Ovary (tissue), 9 donors: ENCODE results near the gene KRT7. TPM values are rescaled to one million over a fixed set of nuclear protein-coding genes. Genes with fewer than 3 reads are reported as not detected.
A peak's percentile ranks its signal among the peaks of the same experiment; 100 is the strongest.

ENCODE experiments used
- DNase-seq, 5 donors: peaks; one replicate each; pipeline ENCODE4 v3.0.0-alpha.2; 2019 to 2020
- H3K27ac ChIP-seq, 2 donors: fragments of 200-600 bp; one replicate each; pipeline versions ENCODE4 v1.5.1 to v1.8.0; 2019 to 2022
- H3K27me3 ChIP-seq: fragments of 200-600 bp; one replicate; pipeline ENCODE4 v1.8.0; 2022
- H3K36me3 ChIP-seq: fragments of 200-600 bp; sonication (generic); one replicate; pipeline ENCODE4 v1.5.1; 2019
- H3K4me1 ChIP-seq: one replicate; pipeline ENCODE4 v1.8.1; 2013; ENCODE audit warnings: mild to moderate bottlenecking, moderate library complexity; ENCODE audit not compliant: insufficient read depth
- H3K4me3 ChIP-seq: fragments of 200-600 bp; sonication (generic); one replicate; pipeline ENCODE4 v1.5.1; 2017
- H3K9me3 ChIP-seq, 2 donors: fragments of 200-600 bp in 1 of 2; sonication (generic) in 1 of 2; one replicate each; pipeline versions ENCODE4 v1.5.1 to v1.8.1; 2013 to 2019; ENCODE audit warnings: mild to moderate bottlenecking in 1 of 2, moderate library complexity in 1 of 2
- EP300 ChIP-seq: sonication (generic); formaldehyde crosslinking; IDR thresholded peaks from one replicate; pipeline ENCODE4 v1.6.1; 2017; ENCODE audit warnings: antibody characterized with exemption
- POLR2A ChIP-seq: fragments of 450-650 bp; IDR thresholded peaks from one replicate; pipeline ENCODE4 v1.6.1; 2017; ENCODE audit warnings: antibody characterized with exemption, mild to moderate bottlenecking, moderate library complexity
- WGBS, 3 donors: extraction: QIAGEN DNeasy Blood & Tissue Kit in 1 of 3; methylation state at CpG; one replicate each; pipeline versions ENCODE4 v1.1.5 to v1.1.7; 2013 to 2017; 5-methylcytosine and 5-hydroxymethylcytosine counted together
- intact Hi-C, 4 donors: fragments of 100-400 bp; cut with DNase I; formaldehyde crosslinking; loops; one replicate each; pipeline versions ENCODE4 v1.11.0 to v1.15.1; 2022 to 2023
- polyA plus RNA-seq, 2 donors: library from polyadenylated mRNA; stranded (reverse); fragments of 200-250 nt in 1 of 2; fragments of 350-450 nt in 1 of 2; fragmentation: Illumina TruSeq in 1 of 2; extraction: RNeasy Lipid Tissue Mini Kit (QIAGEN cat#74804) in 1 of 2; gene quantifications; one replicate each; pipeline ENCODE4 v1.2.3, GENCODE V29; 2013 to 2014
- total RNA-seq, 7 donors: library from RNA; depleted of rRNA in 2 of 7; stranded (reverse); fragments of >200 nt in 2 of 7; fragmentation: NEBNext Ultra II Directional in 3 of 7; extraction: Animal tissue kit (Norgen Biotek cat#: 25700) in 3 of 7; gene quantifications; one replicate each; pipeline versions ENCODE4 v1.1.0 to v1.2.4, GENCODE V29; 2016 to 2023
- TF ChIP-seq, protein P1 (sequence below), 3 donors: fragments of 450-650 bp in 2 of 3; fragments of 200-600 bp in 1 of 3; IDR thresholded peaks; one replicate each; pipeline versions ENCODE4 v1.5.1 to v1.8.0; 2016 to 2022; ENCODE audit warnings: antibody characterized with exemption in 3 of 3, mild to moderate bottlenecking in 1 of 3
- donor health status: DM: no; HTN: no; CAD: no; lungs with moderate emphysema.
- donor health status: DM: no; HTN: no; CAD: no.
- donor health status: Bipolar disorder and iron deficiency.
- donor health status: DM: yes; HTN: yes; CAD: no.
- donor health status: DM: no; HTN: no; CAD: no.
- donor health status: DM: yes; HTN: yes; CAD: no.

KRT7 gene
- total and polyA plus RNA-seq, 9 donors: 0.37 to 379 (median 22.7) TPM; not detected in 1

DNA sequence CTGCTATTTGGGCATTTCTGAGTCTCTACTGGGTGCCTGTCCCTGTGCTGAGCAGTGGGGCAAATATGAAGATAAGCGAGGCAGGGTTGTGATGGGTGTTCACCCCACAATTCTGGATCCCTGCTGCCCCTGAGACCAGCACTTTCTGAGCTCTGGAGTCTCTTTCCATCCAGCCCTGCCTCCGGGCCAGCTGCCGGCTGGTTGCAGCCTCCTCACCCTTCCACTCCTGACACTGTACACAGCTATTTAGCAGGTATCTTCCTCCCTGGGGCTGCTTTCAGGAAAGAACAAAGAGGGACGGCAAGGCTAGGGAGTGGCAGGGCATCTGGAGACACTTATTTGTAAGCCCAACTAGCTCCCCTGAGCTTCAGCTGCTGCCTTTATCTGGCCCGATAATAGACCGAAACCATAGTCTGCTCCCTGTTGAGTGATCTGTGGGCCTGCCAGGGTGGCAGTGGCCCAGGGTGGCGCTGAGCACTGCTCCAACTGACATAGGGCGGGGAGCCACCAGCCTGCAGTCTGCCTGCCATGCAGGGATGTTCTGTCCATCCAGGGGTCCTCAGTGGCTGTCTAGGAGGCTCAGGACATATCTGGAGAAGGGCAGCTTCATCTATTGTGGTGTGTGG lies 33.6 kb upstream of the KRT7 start:
- H3K27ac ChIP-seq: no peak overlapping the region
- no peaks in the 10 kb centered on the region for H3K27me3 ChIP-seq
- DNase-seq: peak in 1 of 5 donors; percentile 16
- TF ChIP-seq, protein P1, sequence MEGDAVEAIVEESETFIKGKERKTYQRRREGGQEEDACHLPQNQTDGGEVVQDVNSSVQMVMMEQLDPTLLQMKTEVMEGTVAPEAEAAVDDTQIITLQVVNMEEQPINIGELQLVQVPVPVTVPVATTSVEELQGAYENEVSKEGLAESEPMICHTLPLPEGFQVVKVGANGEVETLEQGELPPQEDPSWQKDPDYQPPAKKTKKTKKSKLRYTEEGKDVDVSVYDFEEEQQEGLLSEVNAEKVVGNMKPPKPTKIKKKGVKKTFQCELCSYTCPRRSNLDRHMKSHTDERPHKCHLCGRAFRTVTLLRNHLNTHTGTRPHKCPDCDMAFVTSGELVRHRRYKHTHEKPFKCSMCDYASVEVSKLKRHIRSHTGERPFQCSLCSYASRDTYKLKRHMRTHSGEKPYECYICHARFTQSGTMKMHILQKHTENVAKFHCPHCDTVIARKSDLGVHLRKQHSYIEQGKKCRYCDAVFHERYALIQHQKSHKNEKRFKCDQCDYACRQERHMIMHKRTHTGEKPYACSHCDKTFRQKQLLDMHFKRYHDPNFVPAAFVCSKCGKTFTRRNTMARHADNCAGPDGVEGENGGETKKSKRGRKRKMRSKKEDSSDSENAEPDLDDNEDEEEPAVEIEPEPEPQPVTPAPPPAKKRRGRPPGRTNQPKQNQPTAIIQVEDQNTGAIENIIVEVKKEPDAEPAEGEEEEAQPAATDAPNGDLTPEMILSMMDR (IDR thresholded peaks at IDR 0.05): no peak
- TF ChIP-seq POLR2A: no peak
- TF ChIP-seq EP300: no peak
- H3K4me3 ChIP-seq: no peak overlapping the region
- WGBS, 3 donors: 90 to 95% (median 91%) methylated on average over 8 of the region's 8 CpGs
- H3K36me3 ChIP-seq: no peaks in the 10 kb centered on the region
- intact Hi-C loops: no loop called here
- H3K9me3 ChIP-seq: no peaks in the 10 kb centered on the region
- H3K4me1 ChIP-seq: peaks cover 4% of the 10 kb centered on the region

DNA sequence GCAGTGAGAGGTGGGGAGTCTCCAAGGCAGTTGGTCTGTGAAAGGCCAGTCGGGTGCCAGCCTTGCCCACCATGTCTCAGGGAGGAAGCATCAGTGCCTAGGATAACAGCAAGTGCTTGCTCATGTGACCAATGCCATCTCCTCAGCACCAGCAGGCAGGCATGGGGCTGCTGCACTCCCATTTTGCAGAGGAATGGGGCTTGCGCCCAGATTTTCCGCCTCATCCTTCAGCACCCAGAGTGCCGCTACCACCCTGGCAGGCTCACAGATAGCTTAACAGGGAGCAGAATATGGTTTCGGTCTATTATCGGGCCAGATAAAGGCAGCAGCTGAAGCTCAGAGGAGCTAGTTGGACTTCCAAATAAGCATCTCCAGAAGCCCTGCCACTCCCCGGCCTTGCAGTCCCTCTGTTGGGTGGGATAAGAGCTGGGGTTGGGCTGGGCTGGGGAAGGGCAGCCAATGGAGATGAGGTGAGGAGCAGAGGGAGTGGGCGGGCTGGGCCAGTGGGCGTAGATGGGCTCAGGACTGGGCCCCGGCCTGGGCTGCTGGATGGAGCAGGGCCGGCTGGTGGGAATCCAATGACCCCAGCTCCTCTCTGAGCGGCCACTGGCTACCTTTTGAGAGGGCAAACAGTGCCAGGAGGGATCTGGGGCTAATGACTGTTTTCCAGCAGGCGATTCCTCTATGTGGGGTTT lies 32.8 kb upstream of the KRT7 start:
- 85 to 90% (median 88%) methylated on average over 13 of the region's 13 CpGs for WGBS, 3 donors
- no peaks in the 10 kb centered on the region for H3K9me3 ChIP-seq
- intact Hi-C loops: no loop called here
- DNase-seq: peak in 2 of 5 donors; percentile 20 to 27
- no peaks in the 10 kb centered on the region for H3K27me3 ChIP-seq
- H3K4me1 ChIP-seq: peaks cover 3% of the 10 kb centered on the region
- TF ChIP-seq, protein P1 (IDR thresholded peaks at IDR 0.05): no peak
- TF ChIP-seq EP300: no peak
- no peak for TF ChIP-seq POLR2A
- no peak overlapping the region for H3K4me3 ChIP-seq
- H3K27ac ChIP-seq: no peak overlapping the region
- no peaks in the 10 kb centered on the region for H3K36me3 ChIP-seq

DNA sequence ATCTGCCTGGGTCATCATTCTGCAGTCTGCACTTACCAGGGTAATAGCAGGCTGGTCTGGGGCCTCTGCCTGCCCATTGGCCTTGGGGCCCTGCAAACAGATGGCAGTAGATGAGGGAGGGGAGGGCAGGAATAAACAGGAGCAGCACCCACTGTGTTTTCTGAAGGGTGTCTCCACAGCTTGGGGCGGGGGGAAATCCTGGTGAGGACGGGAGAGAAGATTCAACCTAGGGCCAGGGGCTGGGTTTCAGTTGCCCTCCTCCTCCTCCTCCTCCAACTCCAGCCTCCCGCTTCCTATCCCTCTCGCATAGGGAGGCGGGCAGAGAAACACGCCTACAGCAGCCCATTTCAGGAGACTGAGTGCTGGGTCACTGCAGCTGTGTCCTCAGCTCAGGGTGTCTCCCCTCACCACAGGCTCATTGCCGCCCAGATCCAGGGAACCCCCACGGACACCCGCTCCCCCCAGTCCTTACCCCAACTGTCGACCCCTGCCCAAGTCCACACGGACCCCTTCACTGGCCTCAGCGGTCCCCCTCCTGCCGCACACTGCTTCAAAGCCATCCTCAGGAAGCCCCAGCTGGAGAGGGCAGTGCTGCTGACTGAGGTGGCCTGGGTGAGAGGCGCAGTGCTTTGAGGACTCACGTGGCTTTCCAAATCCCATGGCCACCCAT lies 32.1 kb upstream of the KRT7 start:
- WGBS, 3 donors: 83 to 90% (median 85%) methylated on average over 15 of the region's 15 CpGs
- Histone ChIP-seq H3K27me3 (no peaks in the 10 kb centered on the region), H3K4me1 (peaks cover 1% of the 10 kb centered on the region), H3K27ac (no peak overlapping the region), H3K4me3 (no peak overlapping the region), H3K9me3 (no peaks in the 10 kb centered on the region), H3K36me3 (no peaks in the 10 kb centered on the region)
- DNase-seq: peak in 2 of 5 donors; percentile 9 to 28
- intact Hi-C loops: no loop called here
- TF ChIP-seq, protein P1 (IDR thresholded peaks at IDR 0.05): no peak
- no peak for TF ChIP-seq EP300
- TF ChIP-seq POLR2A: no peak

DNA sequence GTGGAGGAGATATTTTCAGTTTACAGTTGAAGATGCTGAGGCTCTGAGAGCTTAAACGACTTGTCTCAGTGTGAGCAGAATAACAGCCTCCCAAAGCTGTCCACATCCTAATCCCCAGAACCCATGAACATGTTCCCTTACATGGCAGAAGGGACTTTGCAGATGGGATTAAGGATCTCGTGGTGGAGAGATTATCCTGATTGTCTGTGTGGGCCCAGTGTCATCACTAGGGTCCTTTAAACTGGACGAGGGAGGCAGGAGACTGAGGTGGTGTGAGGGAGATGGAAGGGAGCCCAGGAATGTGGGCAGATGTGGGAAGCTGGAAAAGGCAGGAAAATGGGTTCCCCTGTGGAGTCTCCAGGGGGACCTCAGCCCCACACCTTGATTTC lies 31.6 kb upstream of the KRT7 start:
- no peaks in the 10 kb centered on the region for H3K9me3 ChIP-seq
- H3K27me3 ChIP-seq: no peaks in the 10 kb centered on the region
- no peak overlapping the region for H3K27ac ChIP-seq
- intact Hi-C loops: no loop called here
- 31 to 38% (median 35%) methylated on average over 3 of the region's 3 CpGs for WGBS, 3 donors
- no peak for DNase-seq
- H3K4me1 ChIP-seq: peaks cover 1% of the 10 kb centered on the region
- H3K36me3 ChIP-seq: no peaks in the 10 kb centered on the region
- H3K4me3 ChIP-seq: no peak overlapping the region
- TF ChIP-seq, protein P1 (IDR thresholded peaks at IDR 0.05): no peak
- no peak for TF ChIP-seq POLR2A
- TF ChIP-seq EP300: no peak
